ENCODE measurements around the gene KCTD10.

Gene KCTD10

GRCh38 chr12:109504068-109504467 is 27.0 kb upstream of the KCTD10 start:
- Mint-ChIP-seq H3K4me1 (no peaks in the 10 kb centered on the region), H3K36me3 (peaks cover 49% of the 10 kb centered on the region), H3K27ac (no peak overlapping the region), H3K4me3 (no peak overlapping the region), H3K9me3 (no peaks in the 10 kb centered on the region), H3K27me3 (no peaks in the 10 kb centered on the region)
- CTCF ChIA-PET, result no interaction called here
- DNase-seq, result no peak

- peaks cover 48% of the 10 kb centered on the region for H3K36me3 Mint-ChIP-seq
- DNase-seq, result no peak
- H3K27me3 Mint-ChIP-seq, result no peaks in the 10 kb centered on the region
- H3K4me3 Mint-ChIP-seq, result no peak overlapping the region
- no peak overlapping the region for H3K27ac Mint-ChIP-seq
- no peaks in the 10 kb centered on the region for H3K9me3 Mint-ChIP-seq
- no peaks in the 10 kb centered on the region for H3K4me1 Mint-ChIP-seq
- CTCF ChIA-PET, result no interaction called here
These were observed 26.5 kb upstream of the KCTD10 start for GRCh38 chr12:109503611-109504010.

- Mint-ChIP-seq H3K4me1 (no peaks in the 10 kb centered on the region), H3K9me3 (no peaks in the 10 kb centered on the region), H3K27me3 (no peaks in the 10 kb centered on the region), H3K27ac (no peak overlapping the region), H3K4me3 (no peak overlapping the region), H3K36me3 (peaks cover 49% of the 10 kb centered on the region)
- DNase-seq, result no peak
- CTCF ChIA-PET, result no interaction called here
These were observed 25.2 kb upstream of the KCTD10 start for GRCh38 chr12:109502332-109502731.

- Mint-ChIP-seq H3K9me3 (no peaks in the 10 kb centered on the region), H3K27me3 (no peaks in the 10 kb centered on the region), H3K27ac (no peak overlapping the region), H3K4me3 (no peak overlapping the region), H3K4me1 (no peaks in the 10 kb centered on the region), H3K36me3 (peaks cover 52% of the 10 kb centered on the region)
- no peak for DNase-seq
- CTCF ChIA-PET, result interaction anchor here (0.6 kb wide), 1 partner anchor 296 kb away, joined by 3 read pairs; no protein-coding TSS in a partner anchor
These were observed 24.2 kb upstream of the KCTD10 start for GRCh38 chr12:109501299-109501698.

- Mint-ChIP-seq H3K36me3 (peaks cover 52% of the 10 kb centered on the region), H3K4me1 (no peaks in the 10 kb centered on the region), H3K9me3 (no peaks in the 10 kb centered on the region), H3K27me3 (no peaks in the 10 kb centered on the region), H3K27ac (no peak overlapping the region), H3K4me3 (no peak overlapping the region)
- no peak for DNase-seq
- CTCF ChIA-PET, result no interaction called here
These were observed 23.5 kb upstream of the KCTD10 start for GRCh38 chr12:109500406-109501185.

- Mint-ChIP-seq H3K4me3 (no peak overlapping the region), H3K4me1 (peaks cover 8% of the 10 kb centered on the region), H3K9me3 (no peaks in the 10 kb centered on the region), H3K27ac (no peak overlapping the region), H3K27me3 (no peaks in the 10 kb centered on the region), H3K36me3 (peaks cover 39% of the 10 kb centered on the region)
- CTCF ChIA-PET, result no interaction called here
- DNase-seq, result no peak
These were observed 20.6 kb upstream of the KCTD10 start for GRCh38 chr12:109497675-109498074.

- peaks cover 37% of the 10 kb centered on the region for H3K36me3 Mint-ChIP-seq
- CTCF ChIA-PET, result no interaction called here
- H3K4me3 Mint-ChIP-seq, result no peak overlapping the region
- no peak overlapping the region for H3K27ac Mint-ChIP-seq
- H3K9me3 Mint-ChIP-seq, result no peaks in the 10 kb centered on the region
- H3K27me3 Mint-ChIP-seq, result no peaks in the 10 kb centered on the region
- DNase-seq, result no peak
- peaks cover 8% of the 10 kb centered on the region for H3K4me1 Mint-ChIP-seq
These were observed 19.2 kb upstream of the KCTD10 start for GRCh38 chr12:109496306-109496705.

- H3K27me3 Mint-ChIP-seq, result no peaks in the 10 kb centered on the region
- H3K4me3 Mint-ChIP-seq, result no peak overlapping the region
- H3K36me3 Mint-ChIP-seq, result peaks cover 31% of the 10 kb centered on the region
- DNase-seq, result no peak
- H3K4me1 Mint-ChIP-seq, result peaks cover 8% of the 10 kb centered on the region
- CTCF ChIA-PET, result interaction anchor here (0.6 to 1.1 kb wide), 2 partner anchors 62 to 283 kb away, joined by 3 read pairs; no protein-coding TSS in a partner anchor
- peak overlapping the region; percentile 4 for H3K27ac Mint-ChIP-seq
- no peaks in the 10 kb centered on the region for H3K9me3 Mint-ChIP-seq
These were observed 17.9 kb upstream of the KCTD10 start for GRCh38 chr12:109495012-109495411.

GRCh38 chr12:109494348-109494881 is 17.3 kb upstream of the KCTD10 start:
- CTCF ChIA-PET, result interaction anchor here (1.1 kb wide), 1 partner anchor 283 kb away, joined by 3 read pairs; no protein-coding TSS in a partner anchor
- Mint-ChIP-seq H3K4me1 (peaks cover 8% of the 10 kb centered on the region), H3K9me3 (no peaks in the 10 kb centered on the region), H3K36me3 (peaks cover 33% of the 10 kb centered on the region), H3K27me3 (no peaks in the 10 kb centered on the region), H3K27ac (no peak overlapping the region), H3K4me3 (no peak overlapping the region)
- DNase-seq, result no peak

GRCh38 chr12:109493938-109494337 is 16.8 kb upstream of the KCTD10 start:
- Mint-ChIP-seq H3K4me1 (peaks cover 8% of the 10 kb centered on the region), H3K36me3 (peaks cover 38% of the 10 kb centered on the region)
- CTCF ChIA-PET, result no interaction called here

GRCh38 chr12:109493090-109493489 is 16.0 kb upstream of the KCTD10 start:
- Mint-ChIP-seq H3K9me3 (no peaks in the 10 kb centered on the region), H3K27ac (no peak overlapping the region), H3K36me3 (peaks cover 34% of the 10 kb centered on the region), H3K4me3 (no peak overlapping the region), H3K27me3 (no peaks in the 10 kb centered on the region), H3K4me1 (peaks cover 8% of the 10 kb centered on the region)
- CTCF ChIA-PET, result no interaction called here
- DNase-seq, result no peak

More at GRCh38 chr12:109493938-109494337, 16.8 kb upstream of the KCTD10 start:
- Mint-ChIP-seq H3K4me3 (no peak overlapping the region), H3K27me3 (no peaks in the 10 kb centered on the region), H3K9me3 (no peaks in the 10 kb centered on the region), H3K27ac (no peak overlapping the region)
- no peak for DNase-seq

GRCh38 chr12:109492371-109492770 is 15.3 kb upstream of the KCTD10 start:
- H3K4me3 Mint-ChIP-seq, result no peak overlapping the region
- peaks cover 8% of the 10 kb centered on the region for H3K4me1 Mint-ChIP-seq
- no peak overlapping the region for H3K27ac Mint-ChIP-seq
- no peak for DNase-seq
- no peaks in the 10 kb centered on the region for H3K27me3 Mint-ChIP-seq
- CTCF ChIA-PET, result no interaction called here
- no peaks in the 10 kb centered on the region for H3K9me3 Mint-ChIP-seq
- H3K36me3 Mint-ChIP-seq, result peaks cover 33% of the 10 kb centered on the region

- H3K27ac Mint-ChIP-seq, result no peak overlapping the region
- H3K9me3 Mint-ChIP-seq, result no peaks in the 10 kb centered on the region
- no peaks in the 10 kb centered on the region for H3K27me3 Mint-ChIP-seq
- no peak for DNase-seq
- CTCF ChIA-PET, result interaction anchor here (1.6 kb wide), 1 partner anchor 59 kb away, joined by 3 read pairs; no protein-coding TSS in a partner anchor
- H3K4me3 Mint-ChIP-seq, result no peak overlapping the region
- peaks cover 38% of the 10 kb centered on the region for H3K36me3 Mint-ChIP-seq
- H3K4me1 Mint-ChIP-seq, result peaks cover 8% of the 10 kb centered on the region
These were observed 14.6 kb upstream of the KCTD10 start for GRCh38 chr12:109491671-109492070.

GRCh38 chr12:109489955-109490565 is 13.0 kb upstream of the KCTD10 start:
- Mint-ChIP-seq H3K27me3 (no peaks in the 10 kb centered on the region), H3K4me3 (no peak overlapping the region), H3K27ac (no peak overlapping the region), H3K36me3 (peaks cover 39% of the 10 kb centered on the region), H3K4me1 (peaks cover 4% of the 10 kb centered on the region), H3K9me3 (no peaks in the 10 kb centered on the region)
- DNase-seq, result no peak
- CTCF ChIA-PET, result no interaction called here
